Measurements from ENCODE around the gene DLX4. TPM values are rescaled to one million over a fixed set of nuclear protein-coding genes. Genes with fewer than 3 reads are reported as not detected.

Gene DLX4, protein sequence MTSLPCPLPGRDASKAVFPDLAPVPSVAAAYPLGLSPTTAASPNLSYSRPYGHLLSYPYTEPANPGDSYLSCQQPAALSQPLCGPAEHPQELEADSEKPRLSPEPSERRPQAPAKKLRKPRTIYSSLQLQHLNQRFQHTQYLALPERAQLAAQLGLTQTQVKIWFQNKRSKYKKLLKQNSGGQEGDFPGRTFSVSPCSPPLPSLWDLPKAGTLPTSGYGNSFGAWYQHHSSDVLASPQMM
- total RNA-seq (2014; rRNA removed) (0.35 and 0.44 TPM in 2 replicates), Bru-seq, nascent RNA (percentile 28 among the genes with signal in this experiment), BruChase-seq, experiment 1, labeled RNA remaining after a 6-hour chase (percentile 21 among the genes with signal in this experiment), BruChase-seq, experiment 2, labeled RNA remaining after a 2-hour chase (percentile 23 among the genes with signal in this experiment)
- long read RNA-seq, result 0 reads

GRCh38 chr17:49969134-49969759 is at the start of gene DLX4:
TSS of gene DLX4 (plus strand) at chr17:49969190. CDS start at chr17:49969469, 279 bp downstream.
- no peak within 1 kb of the TSS for H3K9ac ChIP-seq (ENCODE audit: low read length)
- no peaks in the 10 kb centered on the region for H4K20me1 ChIP-seq (ENCODE audit: low read length)
- TF ChIP-seq EZH2phosphoT487 (IDR thresholded peaks at IDR 0.05; ENCODE audit: borderline replicate concordance, low read length) (no peak), EZH2 (IDR thresholded peaks at IDR 0.05; ENCODE audit: low read length, unreplicated experiment) (no peak), CTCF (conservative IDR thresholded peaks at IDR 0.05; ENCODE audit: low read depth, low read length) (no peak)
- POLR2A ChIA-PET (ENCODE audit: unreplicated experiment), result no interaction called here
- peak within 1 kb of the TSS; percentile 76 for H3K4me2 ChIP-seq (ENCODE audit: low read length)
- DNase-seq (no peak), ATAC-seq (no peak)
- no peaks in the 10 kb centered on the region for H3K79me2 ChIP-seq (ENCODE audit: low read length)
- no peaks in the 10 kb centered on the region for H3K9me3 ChIP-seq (ENCODE audit: low read length)
- H3K4me1 ChIP-seq (ENCODE audit: insufficient read depth, low read length), result no peaks in the 10 kb centered on the region
- no peaks in the 10 kb centered on the region for H3K9me2 ChIP-seq (replicated peaks; ENCODE audit: low read length)
- BruUV-seq (replicated peaks), result no TSS peak
- H3K4me3 ChIP-seq (ENCODE audit: low read length), result peak within 1 kb of the TSS; percentile 60
- H3F3A ChIP-seq (ENCODE audit: low read length, unreplicated experiment), result no peaks in the 10 kb centered on the region
- H3K27ac ChIP-seq (ENCODE audit: low read length), result no peak within 1 kb of the TSS
- intact Hi-C loops (cut with micrococcal nuclease), result no loop called here
- CTCF ChIA-PET, result no interaction called here
- no peaks in the 10 kb centered on the region for H3K36me3 ChIP-seq (ENCODE audit: low read depth, low read length)
- peak within 1 kb of the TSS; percentile 54 for H2AFZ ChIP-seq (ENCODE audit: low read length)
- peaks cover 86% of the 10 kb centered on the region for H3K27me3 ChIP-seq (ENCODE audit: low read length)

- no peak overlapping the region for H3K27ac ChIP-seq (ENCODE audit: low read length)
- ATAC-seq (no peak), DNase-seq (peak; percentile 24)
- H3K4me2 ChIP-seq (ENCODE audit: low read length), result no peak overlapping the region
- H4K20me1 ChIP-seq (ENCODE audit: low read length), result no peaks in the 10 kb centered on the region
- H2AFZ ChIP-seq (ENCODE audit: low read length), result no peak overlapping the region
- no TSS peak for BruUV-seq (replicated peaks)
- no peak overlapping the region for H3K9ac ChIP-seq (ENCODE audit: low read length)
- ChIA-PET POLR2A (ENCODE audit: unreplicated experiment) (no interaction called here), CTCF (no interaction called here)
- H3K4me3 ChIP-seq (ENCODE audit: low read length), result no peak overlapping the region
- H3K4me1 ChIP-seq (ENCODE audit: insufficient read depth, low read length), result no peaks in the 10 kb centered on the region
- TF ChIP-seq EZH2phosphoT487 (IDR thresholded peaks at IDR 0.05; ENCODE audit: borderline replicate concordance, low read length) (no peak), CTCF (conservative IDR thresholded peaks at IDR 0.05; ENCODE audit: low read depth, low read length) (no peak), EZH2 (IDR thresholded peaks at IDR 0.05; ENCODE audit: low read length, unreplicated experiment) (no peak)
- H3K36me3 ChIP-seq (ENCODE audit: low read depth, low read length), result no peaks in the 10 kb centered on the region
- H3K9me2 ChIP-seq (replicated peaks; ENCODE audit: low read length), result no peaks in the 10 kb centered on the region
- intact Hi-C loops (cut with micrococcal nuclease), result no loop called here
- 0 out of 2 replicates have a peak, but pooled peaks cover 6% of the 10 kb centered on the region for H3K27me3 ChIP-seq (ENCODE audit: low read length)
- no peaks in the 10 kb centered on the region for H3K9me3 ChIP-seq (ENCODE audit: low read length)
- H3K79me2 ChIP-seq (ENCODE audit: low read length), result no peaks in the 10 kb centered on the region
- no peaks in the 10 kb centered on the region for H3F3A ChIP-seq (ENCODE audit: low read length, unreplicated experiment)
These were observed 48.8 kb upstream of the DLX4 start for GRCh38 chr17:49920030-49920769.
